Activated T-cell treated with anti-CD3 and anti-CD28 coated beads for 48 hours (primary cell): ENCODE data around the gene C9orf50.

Experiments
- DNase-seq: peaks from one replicate; pipeline ENCODE4 v3.0.0-alpha.2; 2020; ENCODE audit warnings: low read depth

C9orf50 gene

GRCh38 chr9:129631674-129632129 lies 10.8 kb upstream of the C9orf50 start:
- DNase-seq, result no peak

DNA sequence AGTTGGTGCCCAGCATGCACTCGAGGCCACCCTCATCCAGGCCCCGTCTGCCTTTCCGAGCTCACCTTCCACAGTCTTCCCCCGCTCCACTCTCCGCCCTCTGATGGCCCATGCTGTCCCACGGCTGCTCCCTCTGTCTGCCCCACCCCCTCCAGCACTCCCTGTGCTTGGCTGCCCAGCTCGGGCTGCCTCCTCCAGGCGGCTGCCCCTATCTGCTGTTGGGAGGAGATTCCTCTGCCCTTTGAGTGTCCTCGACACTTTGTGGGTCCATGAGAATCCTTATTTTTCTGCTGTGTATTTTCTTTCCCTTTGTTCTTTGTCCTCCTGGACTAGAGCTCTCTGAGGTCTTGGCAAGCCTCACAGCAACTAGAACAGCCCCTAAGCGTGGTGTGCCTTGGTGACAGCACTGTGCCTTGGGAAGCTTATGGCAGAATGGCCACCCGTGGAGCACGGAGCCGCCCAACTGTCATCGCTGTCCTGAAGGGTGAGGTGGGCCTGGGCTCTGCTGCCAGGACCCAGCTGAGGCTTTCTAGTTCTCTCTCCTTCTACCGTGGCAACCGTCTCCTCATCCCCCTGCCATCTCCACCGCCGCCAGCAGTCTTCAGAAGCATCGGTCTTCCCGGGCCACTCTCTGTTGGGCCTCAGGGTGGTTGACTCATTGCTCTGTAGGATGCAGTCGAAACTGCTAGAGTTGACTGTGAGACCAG lies 10.2 kb upstream of the C9orf50 start:
- DNase-seq, result no peak

DNA sequence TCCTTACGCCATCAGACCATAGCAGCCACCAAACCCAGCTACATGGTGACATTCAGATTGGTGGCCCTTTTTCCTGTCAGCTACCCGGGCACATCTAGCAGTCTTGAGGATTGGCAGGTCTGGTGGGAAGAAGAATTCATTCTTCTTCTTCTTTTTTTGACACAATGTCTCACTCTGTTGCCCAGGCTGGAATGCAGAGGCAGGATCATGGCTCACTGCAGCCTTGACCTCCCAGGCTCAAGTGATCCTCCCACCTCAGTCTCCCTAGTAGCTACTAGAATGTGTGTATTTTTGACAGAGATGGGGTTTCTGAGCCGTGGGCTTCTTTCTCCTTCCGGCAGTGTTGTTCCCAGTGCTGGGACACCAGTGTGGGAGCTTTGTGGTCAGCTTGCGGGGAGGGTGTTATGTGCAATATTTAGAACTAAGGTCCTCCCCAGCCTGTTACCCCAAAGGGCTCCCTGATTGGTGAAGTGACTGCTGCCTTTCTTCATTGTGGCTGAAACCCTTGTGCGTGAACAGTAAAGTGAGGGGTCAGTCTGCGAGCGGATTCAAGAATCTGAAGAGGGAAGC lies 8.4 kb upstream of the C9orf50 start:
- no peak for DNase-seq

- no peak for DNase-seq
Measured at GRCh38 chr9:129628709-129629108, 7.8 kb upstream of the C9orf50 start.

DNA sequence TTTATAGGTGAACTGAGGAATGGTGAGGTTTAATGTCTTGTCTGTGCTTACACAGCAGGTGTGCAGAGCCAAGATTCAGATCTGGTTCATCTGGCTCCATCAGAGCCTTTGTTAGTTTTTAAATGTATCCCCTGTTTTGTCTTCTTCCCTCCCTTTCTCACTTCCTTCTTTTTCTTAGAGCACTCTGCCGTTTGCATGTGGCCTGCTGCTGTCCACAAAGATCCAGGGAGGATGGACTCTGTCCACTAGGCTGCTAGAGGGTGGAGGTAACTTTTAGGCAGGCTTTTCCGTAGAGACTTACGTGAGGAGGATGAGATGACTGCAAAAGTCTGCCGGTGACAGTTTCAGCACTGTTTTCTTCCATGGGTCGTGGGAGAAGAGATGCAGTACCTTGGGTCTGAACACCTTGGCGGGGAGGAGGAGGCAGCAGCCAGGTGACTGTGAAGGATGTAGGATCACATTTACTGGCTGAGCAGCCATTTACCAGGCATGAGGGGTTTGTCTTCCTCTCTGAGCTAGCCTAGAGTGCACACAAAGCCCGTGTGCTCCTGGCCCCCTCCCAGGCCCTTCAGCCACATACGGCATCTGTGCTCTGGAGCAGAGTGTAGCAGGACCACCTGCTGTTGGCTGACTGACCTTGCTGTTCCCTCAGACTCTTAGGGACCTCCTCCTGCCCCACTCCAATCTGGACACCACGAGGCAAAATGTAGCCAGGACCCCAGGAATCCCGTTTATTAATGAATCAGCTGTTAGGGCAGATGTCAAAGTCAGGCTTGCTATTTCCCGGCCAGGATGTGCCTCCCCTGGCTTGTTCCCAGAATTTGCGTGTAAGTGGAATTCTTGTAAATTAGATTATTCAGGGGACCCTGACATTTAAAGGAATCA lies 6.9 kb upstream of the C9orf50 start:
- no peak for DNase-seq

DNA sequence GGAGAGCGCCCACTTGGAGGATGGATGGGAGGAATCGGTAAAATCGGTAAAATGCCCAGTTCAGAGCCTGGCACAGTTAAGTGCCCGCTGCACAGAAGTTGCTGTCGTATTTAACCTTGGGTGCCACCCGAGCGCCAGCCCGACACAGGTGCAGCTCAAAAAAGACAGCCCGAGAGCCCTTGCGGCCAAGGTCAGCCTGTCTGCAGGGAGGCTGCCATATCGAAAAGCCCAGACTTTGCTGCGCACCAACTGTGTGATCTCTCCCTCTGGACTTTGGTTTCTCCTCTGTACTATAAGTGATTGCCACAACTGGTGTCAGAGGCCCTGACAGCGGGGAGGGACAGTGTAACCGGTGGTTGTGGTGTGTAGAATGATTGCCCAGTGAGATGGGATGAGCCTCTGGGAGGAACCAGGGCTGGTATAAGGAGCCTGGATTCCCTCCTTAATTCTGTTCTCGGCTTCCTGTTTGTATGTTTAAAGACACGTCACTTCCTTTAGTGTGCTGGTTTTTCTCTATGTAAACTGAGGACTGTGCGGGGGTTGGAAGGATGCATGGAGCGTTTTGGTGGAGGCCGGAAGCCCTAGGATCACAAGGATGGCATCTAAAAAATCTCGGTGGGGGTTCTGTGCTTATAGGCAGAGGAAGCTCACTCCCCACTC lies 5.9 kb upstream of the C9orf50 start:
- no peak for DNase-seq

GRCh38 chr9:129626079-129626624 lies 5.3 kb upstream of the C9orf50 start, which contains the start of gene NTMT1:
NTMT1 (plus strand) TSS chr9:129626163; CDS start chr9:129632704, 6,541 bp downstream.
- peak; percentile 90 for DNase-seq

DNA sequence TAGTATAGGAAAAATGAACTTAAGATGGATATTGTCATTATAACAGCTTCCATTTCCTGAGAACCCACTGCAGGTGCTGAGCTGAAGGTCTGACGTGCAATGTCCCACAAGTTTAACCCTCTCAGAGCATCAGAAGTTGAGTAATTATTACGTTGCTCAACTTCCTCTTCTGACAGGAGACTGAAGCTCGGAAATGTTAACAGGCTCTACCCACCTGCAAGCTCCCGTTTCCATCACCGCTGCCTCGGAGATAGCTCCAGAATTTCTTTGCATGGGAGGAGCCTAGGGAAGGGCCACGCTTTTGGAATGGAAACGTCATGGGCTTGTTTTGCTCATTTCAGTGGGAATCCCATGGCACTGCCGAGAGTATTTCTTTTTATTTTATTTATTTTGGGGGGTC lies 4.0 kb upstream of the C9orf50 start:
- no peak for DNase-seq

- DNase-seq, result peak; percentile 69
Measured at GRCh38 chr9:129624168-129624759, 3.4 kb upstream of the C9orf50 start.

- no peak for DNase-seq
Measured at GRCh38 chr9:129623331-129623730, 2.4 kb upstream of the C9orf50 start.

GRCh38 chr9:129619787-129620668 lies 873 bp downstream of the C9orf50 start:
- DNase-seq, result no peak

- no peak for DNase-seq
Measured at GRCh38 chr9:129617167-129617566, 3.7 kb downstream of the C9orf50 start.

- DNase-seq, result no peak
Measured at GRCh38 chr9:129615407-129616285, 5.3 kb downstream of the C9orf50 start.

DNA sequence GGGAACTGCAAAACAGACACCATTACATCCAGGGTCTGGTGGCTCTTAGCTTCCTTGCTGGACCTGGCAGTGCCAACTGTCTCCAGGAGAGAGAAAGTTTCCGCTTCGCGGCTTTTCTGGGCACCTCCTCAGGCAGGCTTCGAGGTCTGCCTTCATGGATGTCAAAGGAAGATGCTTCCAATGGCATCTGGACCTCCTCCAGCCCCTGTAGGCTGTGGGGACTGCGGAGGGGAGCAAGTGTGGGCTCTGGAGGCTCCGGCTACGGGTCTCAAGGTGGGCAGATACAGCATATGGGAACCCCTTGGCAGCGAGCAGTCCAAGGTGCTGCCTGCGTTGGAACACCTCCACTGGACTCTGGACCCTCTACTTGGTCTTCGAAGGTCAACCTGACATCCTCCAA lies 6.0 kb downstream of the C9orf50 start:
- no peak for DNase-seq

DNA sequence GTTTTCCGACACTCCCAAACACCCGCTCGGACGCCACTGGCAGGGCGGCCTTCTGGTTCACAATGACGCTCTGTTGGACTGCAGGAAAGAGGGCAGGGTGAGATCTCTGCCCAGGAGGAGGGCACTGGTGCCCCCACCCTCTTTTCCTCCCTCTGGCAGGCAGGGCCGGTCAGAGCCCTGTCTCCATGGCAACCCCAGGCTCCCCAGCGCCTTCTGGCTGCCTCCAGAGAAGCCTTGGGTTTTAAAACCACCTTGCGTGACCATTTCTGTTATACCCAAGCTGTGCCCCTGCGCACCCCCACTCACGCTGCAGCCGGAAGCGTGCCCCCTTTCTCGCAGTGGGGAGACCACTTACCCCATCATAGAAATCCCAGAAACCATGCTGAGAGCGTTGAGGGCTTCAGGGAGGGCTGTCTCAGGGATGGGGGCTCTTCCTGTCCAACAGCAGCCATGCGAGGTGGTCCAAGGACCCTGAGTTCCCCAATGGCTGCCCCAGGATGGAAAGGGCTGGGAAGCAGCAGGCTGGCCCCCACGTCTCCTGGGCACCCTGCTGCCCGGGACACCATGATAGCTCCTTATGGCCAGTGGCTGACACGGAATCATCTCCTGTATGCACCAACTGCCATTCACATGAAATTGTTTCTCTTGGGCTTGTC lies 7.3 kb downstream of the C9orf50 start:
- DNase-seq, result no peak

GRCh38 chr9:129612815-129613519 lies 7.9 kb downstream of the C9orf50 start:
- no peak for DNase-seq

DNA sequence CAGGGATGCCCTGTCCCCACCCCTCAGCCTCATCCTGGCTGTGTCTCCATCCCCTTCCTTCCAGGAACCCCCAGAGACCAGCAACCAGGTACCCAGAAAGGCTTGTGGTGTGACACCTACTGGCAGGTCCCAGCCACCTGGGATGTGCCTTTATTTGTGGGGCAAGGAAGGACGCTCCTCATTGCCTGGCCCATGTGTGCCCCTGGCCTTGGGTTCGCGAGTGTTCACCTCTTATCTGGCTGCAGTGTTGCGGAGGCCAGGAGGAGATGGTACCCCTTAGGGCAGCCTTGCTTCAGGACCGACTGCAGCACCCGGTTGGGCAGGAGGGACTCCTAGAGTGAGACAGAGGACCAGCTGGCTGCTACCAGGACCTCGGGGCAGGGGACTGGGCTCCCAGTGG lies 8.8 kb downstream of the C9orf50 start:
- no peak for DNase-seq

DNA sequence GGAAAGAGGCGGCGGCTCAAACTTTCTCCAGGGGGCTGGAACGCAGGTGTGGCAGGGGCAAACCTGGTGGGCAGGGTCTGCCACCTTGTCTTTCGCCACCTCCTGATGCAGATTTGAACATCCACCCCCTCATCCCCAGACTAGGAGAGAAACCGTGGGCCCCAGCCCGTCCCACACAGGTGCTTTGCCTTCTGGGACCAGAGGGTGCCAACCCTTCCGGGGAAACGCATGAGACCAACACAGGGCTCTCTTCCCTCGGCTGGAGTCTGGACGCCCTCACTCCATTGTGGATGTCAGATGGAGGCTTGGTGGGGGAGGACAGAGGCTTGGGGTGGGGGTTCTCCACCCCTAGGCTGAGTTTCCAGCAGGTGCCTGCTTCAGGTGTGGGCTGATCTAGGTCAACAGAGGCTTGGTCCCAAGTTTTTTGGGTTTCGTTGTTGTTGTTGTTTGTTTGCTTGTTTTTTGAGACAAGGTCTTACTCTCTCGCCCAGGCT lies 9.5 kb downstream of the C9orf50 start:
- DNase-seq, result no peak
